Chondrocyte (in vitro differentiated cells): ENCODE results near the gene EFNA1. TPM values are rescaled to one million over a fixed set of nuclear protein-coding genes. Genes with fewer than 3 reads are reported as not detected.

ENCODE experiments used
- DNase-seq: peaks from one replicate; pipeline ENCODE4 v3.0.0; 2021; ENCODE audit warnings: mixed read lengths, low spot score
- H3K27ac Mint-ChIP-seq: one replicate; pipeline ENCODE4 v1.8.0; 2021; ENCODE audit warnings: mild to moderate bottlenecking, moderate library complexity, mixed read lengths; ENCODE audit not compliant: unreplicated experiment
- H3K27me3 Mint-ChIP-seq: 2 replicates; pipeline ENCODE4 v1.8.0; 2021; ENCODE audit warnings: low read depth, mixed read lengths
- H3K36me3 Mint-ChIP-seq: 2 replicates; pipeline ENCODE4 v1.8.0; 2021; ENCODE audit warnings: low read depth, mixed read lengths
- H3K4me1 Mint-ChIP-seq: 2 replicates; pipeline ENCODE4 v1.8.0; 2021; ENCODE audit warnings: low read depth, mild to moderate bottlenecking, mixed read lengths
- H3K4me3 Mint-ChIP-seq: one replicate; pipeline ENCODE4 v1.8.0; 2021; ENCODE audit warnings: mild to moderate bottlenecking, moderate library complexity, mixed read lengths; ENCODE audit not compliant: unreplicated experiment
- H3K9me3 Mint-ChIP-seq: 2 replicates; pipeline ENCODE4 v1.8.0; 2021; ENCODE audit warnings: low read depth, mixed read lengths
- CTCF ChIP-seq: fragments of 200-600 bp; sonication (generic); IDR thresholded peaks from 2 replicates; pipeline ENCODE4 v1.5.0; 2021; ENCODE audit warnings: antibody characterized with exemption, mild to moderate bottlenecking, moderate library complexity
- total RNA-seq: library from RNA; stranded (reverse); gene quantifications from 3 replicates; pipeline ENCODE4 v1.2.1, GENCODE V29; 2021

EFNA1 gene
- total RNA-seq, 1 donor from 2014 or later, result 12.6 TPM

GRCh38 chr1:155176544-155177071 is 48.9 kb downstream of the EFNA1 start:
- peaks cover 18% of the 10 kb centered on the region for H3K36me3 Mint-ChIP-seq
- no peaks in the 10 kb centered on the region for H3K27me3 Mint-ChIP-seq
- peak; percentile 89 for TF ChIP-seq CTCF
- no peaks in the 10 kb centered on the region for H3K9me3 Mint-ChIP-seq
- no peak overlapping the region for H3K4me3 Mint-ChIP-seq
- peak; percentile 80 for DNase-seq
- H3K4me1 Mint-ChIP-seq, result peaks cover 44% of the 10 kb centered on the region
- H3K27ac Mint-ChIP-seq, result no peak overlapping the region

GRCh38 chr1:155177192-155177917 is 49.7 kb downstream of the EFNA1 start:
- Mint-ChIP-seq H3K27me3 (no peaks in the 10 kb centered on the region), H3K9me3 (no peaks in the 10 kb centered on the region), H3K27ac (no peak overlapping the region), H3K36me3 (peaks cover 17% of the 10 kb centered on the region), H3K4me3 (no peak overlapping the region), H3K4me1 (peaks cover 37% of the 10 kb centered on the region)
- TF ChIP-seq CTCF, result no peak
- peak; percentile 66 for DNase-seq

GRCh38 chr1:155177918-155178281 is 50.2 kb downstream of the EFNA1 start:
- Mint-ChIP-seq H3K36me3 (peaks cover 17% of the 10 kb centered on the region), H3K4me1 (peaks cover 35% of the 10 kb centered on the region), H3K27ac (no peak overlapping the region), H3K27me3 (no peaks in the 10 kb centered on the region), H3K4me3 (no peak overlapping the region), H3K9me3 (no peaks in the 10 kb centered on the region)
- peak; percentile 51 for DNase-seq
- TF ChIP-seq CTCF, result no peak

GRCh38 chr1:155178441-155179111 is 50.9 kb downstream of the EFNA1 start:
- Mint-ChIP-seq H3K36me3 (peaks cover 22% of the 10 kb centered on the region), H3K27me3 (no peaks in the 10 kb centered on the region)

More at GRCh38 chr1:155178441-155179111, 50.9 kb downstream of the EFNA1 start:
- H3K4me1 Mint-ChIP-seq, result peaks cover 29% of the 10 kb centered on the region
- peak; percentile 69 for DNase-seq
- H3K9me3 Mint-ChIP-seq, result no peaks in the 10 kb centered on the region
- TF ChIP-seq CTCF, result no peak
- H3K4me3 Mint-ChIP-seq, result no peak overlapping the region
- no peak overlapping the region for H3K27ac Mint-ChIP-seq
